HEK293T (cell line): Measurements from ENCODE around the gene TBC1D16.

Source experiments
- CTCF ChIA-PET: fragments of 350-600 bp; formaldehyde crosslinking; extraction: SDS; loops from one replicate; lab custom pipeline; 2021; ENCODE audit warnings: antibody characterized with exemption, inconsistent platforms; lab: Yijun Ruan, JAX
- POLR2A ChIA-PET: fragments of 350-600 bp; formaldehyde crosslinking; extraction: SDS; loops from one replicate; lab custom pipeline; 2020; ENCODE audit warnings: antibody characterized with exemption, inconsistent platforms; lab: Yijun Ruan, JAX
- DNase-seq: peaks from one replicate; pipeline ENCODE4 v3.0.0; 2012; ENCODE audit warnings: mixed read lengths; ENCODE audit errors: extremely low spot score
- ARNT ChIP-seq: fragments of 450-650 bp; IDR thresholded peaks from 2 replicates; pipeline ENCODE4 v1.6.1; 2017; ENCODE audit warnings: mild to moderate bottlenecking
- BHLHE40 ChIP-seq: fragments of 450-650 bp; IDR thresholded peaks from 2 replicates; pipeline ENCODE4 v1.6.1; 2016; ENCODE audit warnings: mild to moderate bottlenecking, moderate library complexity, borderline replicate concordance
- CTBP1 ChIP-seq: fragments of 450-650 bp; IDR thresholded peaks from 2 replicates; pipeline ENCODE4 v1.6.1; 2016; ENCODE audit warnings: borderline replicate concordance
- ELF4 ChIP-seq: fragments of 450-650 bp; IDR thresholded peaks from 2 replicates; pipeline ENCODE4 v1.6.1; 2017; ENCODE audit warnings: antibody characterized with exemption
- FOXA1 ChIP-seq: fragments of 450-650 bp; IDR thresholded peaks from 2 replicates; pipeline ENCODE4 v1.6.1; 2016; ENCODE audit warnings: mild to moderate bottlenecking
- FOXK2 ChIP-seq: fragments of 450-650 bp; IDR thresholded peaks from 2 replicates; pipeline ENCODE4 v1.6.1; 2016; ENCODE audit warnings: mild to moderate bottlenecking
- FOXM1 ChIP-seq: fragments of 450-650 bp; IDR thresholded peaks from 2 replicates; pipeline ENCODE4 v1.6.1; 2017; ENCODE audit warnings: mild to moderate bottlenecking, borderline replicate concordance
- HDGF ChIP-seq: fragments of 450-650 bp; IDR thresholded peaks from 2 replicates; pipeline ENCODE4 v1.6.1; 2017; ENCODE audit warnings: antibody characterized with exemption, borderline replicate concordance
- L3MBTL2 ChIP-seq: fragments of 450-650 bp; conservative IDR thresholded peaks from 2 replicates; pipeline ENCODE4 v1.6.1; 2016; ENCODE audit warnings: mild to moderate bottlenecking
- LEF1 ChIP-seq: fragments of 450-650 bp; IDR thresholded peaks from 2 replicates; pipeline ENCODE4 v1.6.1; 2017; ENCODE audit warnings: mild to moderate bottlenecking, borderline replicate concordance
- NFRKB ChIP-seq: fragments of 450-650 bp; IDR thresholded peaks from 2 replicates; pipeline ENCODE4 v1.6.1; 2016; ENCODE audit warnings: mild to moderate bottlenecking, moderate library complexity
- SP1 ChIP-seq: fragments of 450-650 bp; IDR thresholded peaks from 2 replicates; pipeline ENCODE4 v1.6.1; 2017
- SUZ12 ChIP-seq: fragments of 450-650 bp; IDR thresholded peaks from 2 replicates; pipeline ENCODE4 v1.6.1; 2016; ENCODE audit warnings: mild to moderate bottlenecking
- TARDBP ChIP-seq: fragments of 450-650 bp; IDR thresholded peaks from 2 replicates; pipeline ENCODE4 v1.6.1; 2016
- ZNF384 ChIP-seq: fragments of 450-650 bp; IDR thresholded peaks from 2 replicates; pipeline ENCODE4 v1.6.1; 2016
- TF ChIP-seq, protein P1 (sequence below): fragments of 450-650 bp; IDR thresholded peaks from 2 replicates; pipeline ENCODE4 v1.6.1; 2016

The TBC1D16 gene

DNA sequence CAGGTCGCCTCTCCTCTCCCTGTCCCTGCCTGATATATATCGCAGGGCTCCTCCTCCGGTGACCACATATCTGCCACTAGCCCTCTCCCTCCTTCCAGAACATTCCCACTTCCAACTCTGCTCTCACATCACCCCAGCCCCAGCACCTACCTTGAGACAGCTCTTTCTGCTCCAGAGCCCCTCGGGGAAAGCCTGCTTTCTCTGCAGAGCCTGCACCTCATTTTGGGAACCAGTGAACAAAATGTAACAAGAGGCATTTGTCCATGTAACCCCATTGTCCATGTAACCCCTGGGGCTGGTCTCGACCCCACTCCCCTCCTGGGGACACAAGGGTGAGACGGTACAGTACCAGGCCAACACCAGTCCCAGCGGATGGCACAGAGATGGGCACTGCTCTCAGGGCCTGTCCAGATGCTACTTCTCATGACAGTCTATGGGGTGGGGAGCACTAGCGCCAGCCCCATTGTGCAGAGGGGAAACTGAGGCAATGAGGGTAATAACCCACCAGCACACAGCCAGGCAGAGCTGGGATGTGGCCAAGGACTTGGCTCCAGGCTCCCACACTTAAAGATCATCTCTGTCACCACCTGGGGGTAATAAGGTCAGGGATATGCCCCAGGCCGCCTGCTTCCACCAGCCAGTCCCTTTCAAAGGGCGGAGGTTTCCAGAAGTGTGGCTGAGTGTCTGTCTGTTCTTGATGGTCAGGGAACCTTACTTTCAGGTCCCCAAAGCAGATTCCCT is 42.9 kb downstream of the TBC1D16 start:
- ChIA-PET CTCF (interaction anchor here (0.7 to 3.2 kb wide), 8 partner anchors 13 to 252 kb away, joined by 3 to 29 read pairs (median 4); partner anchors contain the start of gene GAA), POLR2A (interaction anchor here (0.6 to 2.8 kb wide), 56 partner anchors 8 to 268 kb away, joined by 3 to 49 read pairs (median 4); partner anchors contain the start of genes CBX2, CBX4, CBX8 and GAA)
- no peak for TF ChIP-seq SUZ12
- no peak for TF ChIP-seq ELF4
- no peak for TF ChIP-seq FOXA1
- TF ChIP-seq FOXM1: no peak
- TF ChIP-seq L3MBTL2: no peak; the same call in 1 of the 2 replicates
- no peak for TF ChIP-seq BHLHE40
- TF ChIP-seq FOXK2: no peak
- no peak for TF ChIP-seq TARDBP
- no peak for TF ChIP-seq ARNT
- no peak for TF ChIP-seq LEF1
- TF ChIP-seq, protein P1, sequence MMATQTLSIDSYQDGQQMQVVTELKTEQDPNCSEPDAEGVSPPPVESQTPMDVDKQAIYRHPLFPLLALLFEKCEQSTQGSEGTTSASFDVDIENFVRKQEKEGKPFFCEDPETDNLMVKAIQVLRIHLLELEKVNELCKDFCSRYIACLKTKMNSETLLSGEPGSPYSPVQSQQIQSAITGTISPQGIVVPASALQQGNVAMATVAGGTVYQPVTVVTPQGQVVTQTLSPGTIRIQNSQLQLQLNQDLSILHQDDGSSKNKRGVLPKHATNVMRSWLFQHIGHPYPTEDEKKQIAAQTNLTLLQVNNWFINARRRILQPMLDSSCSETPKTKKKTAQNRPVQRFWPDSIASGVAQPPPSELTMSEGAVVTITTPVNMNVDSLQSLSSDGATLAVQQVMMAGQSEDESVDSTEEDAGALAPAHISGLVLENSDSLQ: no peak
- DNase-seq: no peak

DNA sequence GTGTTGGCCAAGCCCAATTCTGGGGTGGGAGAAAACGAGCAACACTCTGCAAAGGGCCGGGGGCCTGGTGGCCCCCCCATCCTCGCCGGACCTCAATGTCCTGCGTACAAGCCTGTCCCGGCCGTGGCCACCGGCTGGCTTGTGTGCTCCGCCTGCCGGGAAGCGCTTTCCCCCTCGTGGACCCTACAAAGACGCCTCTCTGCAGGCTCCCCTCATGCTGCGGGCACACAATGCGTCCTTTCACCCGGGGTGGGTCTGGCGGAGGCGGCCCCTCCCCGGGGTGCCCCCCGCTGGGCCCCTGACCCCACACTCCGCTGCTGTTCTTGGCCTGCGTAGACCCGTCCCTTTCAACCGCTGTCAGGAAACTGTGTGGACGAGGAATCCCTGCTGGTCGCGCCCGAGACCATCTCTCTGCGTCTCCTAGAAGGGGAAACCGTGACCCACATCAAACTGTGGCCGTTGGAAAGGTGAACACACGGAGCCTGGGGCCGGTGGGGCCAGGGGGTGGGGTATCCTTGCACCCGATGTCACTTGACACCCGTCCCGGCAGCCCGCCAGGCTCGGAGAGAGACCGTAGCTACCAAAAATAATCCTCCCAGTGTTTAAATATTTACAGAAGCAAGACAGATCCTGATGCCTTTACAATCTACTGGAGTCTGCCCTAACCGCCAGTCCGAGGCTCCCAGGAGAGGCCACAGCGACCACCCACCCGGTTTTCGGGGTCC is 43.6 kb downstream of the TBC1D16 start:
- ChIA-PET CTCF (interaction anchor here (0.7 to 1.2 kb wide), 4 partner anchors 18 to 245 kb away, joined by 3 read pairs; partner anchors contain the start of gene GAA), POLR2A (interaction anchor here (0.6 to 2.8 kb wide), 27 partner anchors 8 to 263 kb away, joined by 3 to 49 read pairs (median 4); partner anchors contain the start of genes CBX4, CBX8 and GAA)
- DNase-seq: peak; percentile 30
- TF ChIP-seq L3MBTL2 (peak; percentile 44; the same call in 1 of the 2 replicates), CTBP1 (no peak), TARDBP (no peak), FOXK2 (no peak), FOXM1 (no peak), HDGF (0 out of 2 replicates have a peak, but pooled peaks have one; percentile 91), FOXA1 (no peak), SP1 (no peak), ZNF384 (no peak), BHLHE40 (no peak), ELF4 (no peak), LEF1 (no peak), ARNT (no peak), SUZ12 (no peak), NFRKB (no peak)
- TF ChIP-seq, protein P1: no peak

DNA sequence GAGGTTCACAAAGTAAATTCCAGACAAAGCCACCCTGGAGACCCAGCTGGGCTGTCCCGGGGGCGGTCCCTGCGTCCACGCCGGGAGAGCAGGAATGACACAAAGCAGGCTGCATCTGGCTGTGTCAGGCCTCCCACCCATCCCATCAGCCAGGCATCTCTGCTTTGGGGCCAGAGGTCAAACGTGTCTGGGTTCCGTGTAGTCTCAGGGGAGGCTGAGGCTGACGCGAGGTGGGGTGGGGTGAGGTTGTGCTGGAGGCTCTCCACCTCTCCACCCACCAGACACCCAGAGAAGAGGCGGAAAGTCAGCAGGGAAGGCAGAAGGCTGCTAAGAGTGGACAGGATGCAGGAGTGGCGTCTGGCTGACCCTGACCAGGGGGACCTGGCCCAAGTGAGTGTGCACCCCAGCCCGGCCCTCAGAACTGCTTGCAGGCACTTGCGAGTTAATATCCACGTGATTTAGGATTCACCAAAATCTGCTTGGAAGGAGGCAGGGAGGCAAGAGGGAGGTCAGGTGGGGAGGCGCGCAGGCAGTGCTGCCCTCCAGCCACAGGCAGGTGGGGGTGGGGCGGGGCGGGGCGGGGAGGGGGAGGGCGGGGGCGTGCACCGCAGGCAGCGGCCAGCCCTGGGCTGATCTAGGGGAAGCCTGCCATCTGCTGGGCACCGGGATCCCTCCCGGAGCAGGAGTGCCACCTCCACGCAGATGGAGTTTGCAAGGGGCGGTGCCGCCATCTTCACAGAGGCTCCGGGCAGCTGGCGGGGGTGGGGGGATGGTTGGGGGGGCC is 44.3 kb downstream of the TBC1D16 start:
- POLR2A ChIA-PET: interaction anchor here (0.8 to 2.8 kb wide), 8 partner anchors 16 to 247 kb away, joined by 3 to 49 read pairs (median 4); partner anchors contain the start of genes CBX4, CBX8 and GAA
- no peak for TF ChIP-seq BHLHE40
- no peak for TF ChIP-seq CTBP1
- TF ChIP-seq NFRKB: no peak
- peak; percentile 91 for DNase-seq
- CTCF ChIA-PET: interaction anchor here (1.2 kb wide), 1 partner anchor 17 kb away, joined by 3 read pairs; no protein-coding TSS in a partner anchor

DNA sequence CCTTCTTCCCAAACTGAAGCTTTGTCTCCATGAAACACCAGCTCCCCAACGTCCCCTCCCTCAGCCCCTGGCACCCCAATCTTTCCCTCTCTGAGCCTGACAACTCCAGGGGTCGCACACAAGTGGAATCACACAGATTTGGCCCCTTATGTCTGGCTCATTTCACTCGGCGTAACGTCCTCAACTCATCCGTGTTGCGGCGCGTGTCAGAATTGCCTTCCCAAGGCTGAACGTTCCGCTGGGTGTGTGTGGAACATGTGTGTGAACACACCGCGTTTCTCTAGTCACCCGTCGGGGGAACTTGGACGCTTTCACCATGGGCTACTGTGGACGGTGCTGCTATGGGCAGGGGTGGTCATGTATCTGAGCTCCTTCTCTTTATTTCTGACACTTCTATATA is 45.0 kb downstream of the TBC1D16 start:
- ChIA-PET CTCF (no interaction called here), POLR2A (interaction anchor here (0.9 to 1.0 kb wide), 3 partner anchors 42 to 246 kb away, joined by 3 to 4 read pairs (median 3); partner anchors contain the start of gene CBX4)
- no peak for DNase-seq
- TF ChIP-seq CTBP1 (no peak), FOXA1 (no peak), SUZ12 (no peak), HDGF (no peak), TARDBP (no peak), ARNT (no peak), LEF1 (no peak), L3MBTL2 (no peak)
- TF ChIP-seq, protein P1: no peak

DNA sequence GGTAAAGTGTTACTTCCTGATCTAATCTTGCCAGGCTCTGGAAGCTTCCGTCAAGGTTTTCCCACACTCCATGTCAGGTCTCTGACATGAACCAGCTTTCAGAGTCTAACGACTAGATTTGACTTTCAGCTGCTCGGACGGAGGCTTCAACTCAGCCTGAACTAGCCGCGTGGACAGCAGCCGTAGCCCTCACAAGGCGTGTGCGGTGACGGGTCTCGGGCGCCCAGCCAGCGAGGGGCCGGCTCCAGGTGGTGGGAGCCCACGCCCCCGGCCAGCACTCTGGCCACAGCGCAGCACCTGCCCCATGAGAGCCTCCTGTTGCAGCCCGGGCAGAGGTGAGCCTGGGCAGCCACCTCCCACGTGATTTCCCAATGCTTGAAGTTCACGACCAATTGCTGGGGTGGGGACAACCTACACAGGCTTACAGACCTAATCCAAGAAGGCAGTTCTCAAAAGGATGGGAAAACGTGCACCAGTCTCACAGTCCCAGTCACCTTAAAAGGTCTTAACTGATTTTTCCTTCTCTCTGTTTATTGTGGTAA is 45.5 kb downstream of the TBC1D16 start:
- no peak for DNase-seq
- TF ChIP-seq LEF1: no peak
- TF ChIP-seq CTBP1: no peak
- no peak for TF ChIP-seq FOXK2
- TF ChIP-seq, protein P1: no peak
- no peak for TF ChIP-seq TARDBP
- TF ChIP-seq ELF4: no peak
- TF ChIP-seq ARNT: no peak
- TF ChIP-seq ZNF384: no peak
- no peak for TF ChIP-seq FOXM1
- no peak for TF ChIP-seq SUZ12
- TF ChIP-seq FOXA1: no peak
- no peak for TF ChIP-seq SP1
- TF ChIP-seq BHLHE40: no peak
- TF ChIP-seq L3MBTL2: no peak
- TF ChIP-seq HDGF: no peak
- TF ChIP-seq NFRKB: no peak
- ChIA-PET CTCF (interaction anchor here (0.6 kb wide), 1 partner anchor 201 kb away, joined by 3 read pairs; no protein-coding TSS in a partner anchor), POLR2A (interaction anchor here (0.9 kb wide), 1 partner anchor 41 kb away, joined by 3 read pairs; no protein-coding TSS in a partner anchor)
